ENCODE results near the gene PI16.

DNA sequence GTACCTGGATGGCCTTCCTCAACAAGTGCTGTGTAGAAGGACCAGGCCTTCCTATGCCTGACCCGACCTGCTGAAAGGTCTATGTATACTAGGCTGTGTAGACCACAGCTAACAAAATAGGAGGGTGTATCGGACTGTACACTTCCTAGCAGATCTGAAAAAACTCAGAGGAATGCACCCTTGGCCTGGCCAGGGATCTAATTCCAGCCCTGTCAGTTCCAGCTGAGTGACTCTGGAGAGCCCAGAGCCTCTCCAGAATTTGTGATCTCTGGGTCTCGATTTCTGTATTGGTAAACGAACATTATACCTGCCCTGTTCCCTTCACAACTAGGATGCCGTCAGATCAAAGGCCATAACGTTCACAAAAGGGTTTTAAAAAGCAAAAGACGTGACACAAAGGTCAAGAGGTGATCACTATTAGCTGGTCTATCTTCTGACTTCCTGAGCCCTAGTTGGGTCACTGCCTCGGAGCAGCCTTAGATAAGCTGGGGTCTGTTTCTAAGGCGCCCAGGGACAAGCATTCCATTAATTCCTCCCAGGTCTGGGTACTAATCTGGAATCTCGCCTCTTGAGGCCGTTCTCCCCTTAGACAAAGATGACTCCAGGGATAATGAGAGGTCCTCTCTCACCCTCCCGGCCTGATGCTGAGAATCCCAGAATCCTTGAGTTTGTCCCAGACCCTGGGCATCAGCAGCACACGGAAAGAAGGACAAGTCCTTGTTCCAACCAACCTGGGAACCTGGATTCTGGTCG is 17.6 kb downstream of the PI16 start:
- TF ChIP-seq POLR2AphosphoS5 (IDR thresholded peaks at IDR 0.05; ENCODE audit: low read depth, low read length) (no peak), TAF1 (IDR thresholded peaks at IDR 0.05; ENCODE audit: borderline replicate concordance, insufficient read depth, low read length) (no peak)
